Measurements from ENCODE around the gene SUGCT. TPM values are rescaled to one million over a fixed set of nuclear protein-coding genes. Genes with fewer than 3 reads are reported as not detected.

SUGCT gene
- total RNA-seq, 1 donor from 2014 or later = 1.7 TPM

- no peaks in the 10 kb centered on the region for H3K4me1 ChIP-seq
- no peak for TF ChIP-seq CTCF (IDR thresholded peaks at IDR 0.05)
- no peak overlapping the region for H3K27ac ChIP-seq
- H3K36me3 ChIP-seq = no peaks in the 10 kb centered on the region
- H3K4me3 ChIP-seq = no peak overlapping the region
- no peaks in the 10 kb centered on the region for H3K9me3 ChIP-seq
- H3K27me3 ChIP-seq (ENCODE audit: low read depth) = no peaks in the 10 kb centered on the region
- DNase-seq (no peak), ATAC-seq (no peak)
- intact Hi-C loops (cut with DNase I) = no loop called here
Observed at GRCh38 chr7:40279991-40280390, 145.2 kb downstream of the SUGCT start.

- Histone ChIP-seq H3K27ac (no peak overlapping the region), H3K4me1 (no peaks in the 10 kb centered on the region), H3K9me3 (no peaks in the 10 kb centered on the region), H3K4me3 (no peak overlapping the region), H3K36me3 (no peaks in the 10 kb centered on the region), H3K27me3 (ENCODE audit: low read depth) (no peaks in the 10 kb centered on the region)
- no peak for DNase-seq
- no peak for ATAC-seq
- intact Hi-C loops (cut with DNase I) = no loop called here
- TF ChIP-seq CTCF (IDR thresholded peaks at IDR 0.05) = no peak
Observed at GRCh38 chr7:40282858-40283257, 148.1 kb downstream of the SUGCT start.

- DNase-seq (no peak), ATAC-seq (no peak)
- Histone ChIP-seq H3K9me3 (no peaks in the 10 kb centered on the region), H3K4me1 (no peaks in the 10 kb centered on the region), H3K27me3 (ENCODE audit: low read depth) (no peaks in the 10 kb centered on the region), H3K4me3 (no peak overlapping the region), H3K36me3 (no peaks in the 10 kb centered on the region), H3K27ac (no peak overlapping the region)
- no peak for TF ChIP-seq CTCF (IDR thresholded peaks at IDR 0.05)
- intact Hi-C loops (cut with DNase I) = no loop called here
Observed at GRCh38 chr7:40283391-40283790, 148.6 kb downstream of the SUGCT start.

GRCh38 chr7:40288827-40289226 lies 154.0 kb downstream of the SUGCT start:
- Histone ChIP-seq H3K27me3 (ENCODE audit: low read depth) (no peaks in the 10 kb centered on the region), H3K9me3 (no peaks in the 10 kb centered on the region), H3K4me1 (no peaks in the 10 kb centered on the region), H3K4me3 (no peak overlapping the region), H3K36me3 (no peaks in the 10 kb centered on the region), H3K27ac (no peak overlapping the region)
- ATAC-seq (no peak), DNase-seq (no peak)
- no peak for TF ChIP-seq CTCF (IDR thresholded peaks at IDR 0.05)
- intact Hi-C loops (cut with DNase I) = no loop called here

- Histone ChIP-seq H3K4me1 (no peaks in the 10 kb centered on the region), H3K27ac (no peak overlapping the region), H3K4me3 (no peak overlapping the region), H3K36me3 (no peaks in the 10 kb centered on the region), H3K9me3 (no peaks in the 10 kb centered on the region), H3K27me3 (ENCODE audit: low read depth) (no peaks in the 10 kb centered on the region)
- no peak for DNase-seq
- no peak for ATAC-seq
- intact Hi-C loops (cut with DNase I) = no loop called here
- no peak for TF ChIP-seq CTCF (IDR thresholded peaks at IDR 0.05)
Observed at GRCh38 chr7:40297741-40298311, 163.0 kb downstream of the SUGCT start.

GRCh38 chr7:40298421-40298820 lies 163.6 kb downstream of the SUGCT start:
- H3K4me3 ChIP-seq = no peak overlapping the region
- no peaks in the 10 kb centered on the region for H3K9me3 ChIP-seq
- intact Hi-C loops (cut with DNase I) = no loop called here
- no peaks in the 10 kb centered on the region for H3K27me3 ChIP-seq (ENCODE audit: low read depth)
- no peaks in the 10 kb centered on the region for H3K4me1 ChIP-seq
- ATAC-seq = no peak
- DNase-seq = no peak
- H3K27ac ChIP-seq = no peak overlapping the region
- TF ChIP-seq CTCF (IDR thresholded peaks at IDR 0.05) = no peak
- H3K36me3 ChIP-seq = no peaks in the 10 kb centered on the region

All from lower lobe of right lung (tissue), 2 donors.